ENCODE data around the gene MFF. TPM values are rescaled to one million over a fixed set of nuclear protein-coding genes. Genes with fewer than 3 reads are reported as not detected.
A peak's percentile ranks its signal among the peaks of the same experiment; 100 is the strongest.

The MFF gene
- total RNA-seq, 1 donor from 2014 or later = 65.9 TPM

GRCh38 chr2:227322530-227323205 lies 2.4 kb upstream of the MFF start:
- H3K9me3 ChIP-seq = no peaks in the 10 kb centered on the region
- intact Hi-C loops (cut with DNase I) = no loop called here

DNA sequence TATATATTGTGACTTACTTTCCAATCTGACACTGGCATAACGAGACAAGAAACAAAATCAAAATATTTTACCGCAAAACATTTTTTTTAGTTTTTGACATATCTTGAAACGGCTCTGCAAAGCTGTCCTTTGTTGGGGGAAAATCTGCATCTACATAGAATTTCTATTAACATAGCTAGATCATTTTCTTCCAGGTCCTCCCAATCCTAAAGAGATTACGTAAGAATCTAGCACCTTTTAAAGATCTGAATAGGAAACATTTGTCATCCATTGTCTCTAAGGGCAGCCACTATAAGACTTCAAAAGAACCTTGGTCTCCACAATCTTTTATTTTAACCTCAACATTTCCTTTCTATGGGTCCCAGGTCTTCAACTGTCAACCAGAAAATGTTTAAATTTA lies 1.2 kb upstream of the MFF start:
- Histone ChIP-seq H3K27me3 (no peaks in the 10 kb centered on the region), H3K9me3 (no peaks in the 10 kb centered on the region), H3K36me3 (no peaks in the 10 kb centered on the region), H3K27ac (no peak overlapping the region), H3K4me3 (no peak overlapping the region), H3K4me1 (peaks cover 0 to 9% of the 10 kb centered on the region in 2 donors)
- TF ChIP-seq, protein P1, sequence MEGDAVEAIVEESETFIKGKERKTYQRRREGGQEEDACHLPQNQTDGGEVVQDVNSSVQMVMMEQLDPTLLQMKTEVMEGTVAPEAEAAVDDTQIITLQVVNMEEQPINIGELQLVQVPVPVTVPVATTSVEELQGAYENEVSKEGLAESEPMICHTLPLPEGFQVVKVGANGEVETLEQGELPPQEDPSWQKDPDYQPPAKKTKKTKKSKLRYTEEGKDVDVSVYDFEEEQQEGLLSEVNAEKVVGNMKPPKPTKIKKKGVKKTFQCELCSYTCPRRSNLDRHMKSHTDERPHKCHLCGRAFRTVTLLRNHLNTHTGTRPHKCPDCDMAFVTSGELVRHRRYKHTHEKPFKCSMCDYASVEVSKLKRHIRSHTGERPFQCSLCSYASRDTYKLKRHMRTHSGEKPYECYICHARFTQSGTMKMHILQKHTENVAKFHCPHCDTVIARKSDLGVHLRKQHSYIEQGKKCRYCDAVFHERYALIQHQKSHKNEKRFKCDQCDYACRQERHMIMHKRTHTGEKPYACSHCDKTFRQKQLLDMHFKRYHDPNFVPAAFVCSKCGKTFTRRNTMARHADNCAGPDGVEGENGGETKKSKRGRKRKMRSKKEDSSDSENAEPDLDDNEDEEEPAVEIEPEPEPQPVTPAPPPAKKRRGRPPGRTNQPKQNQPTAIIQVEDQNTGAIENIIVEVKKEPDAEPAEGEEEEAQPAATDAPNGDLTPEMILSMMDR (IDR thresholded peaks at IDR 0.05) = no peak
- intact Hi-C loops (cut with DNase I) = loop anchor here (2.0 kb wide), 1 partner anchor 43 kb away; no protein-coding TSS in a partner anchor
- no peak for DNase-seq (ENCODE audit: low spot score in 2 of 2)

More at GRCh38 chr2:227322530-227323205, 2.4 kb upstream of the MFF start:
- H3K4me3 ChIP-seq = no peak overlapping the region
- TF ChIP-seq, protein P1 (IDR thresholded peaks at IDR 0.05) = no peak
- no peak for DNase-seq (ENCODE audit: low spot score in 2 of 2)
- no peak overlapping the region for H3K27ac ChIP-seq
- H3K27me3 ChIP-seq = no peaks in the 10 kb centered on the region
- H3K36me3 ChIP-seq = no peaks in the 10 kb centered on the region
- peaks cover 0 to 9% of the 10 kb centered on the region in 2 donors for H3K4me1 ChIP-seq

GRCh38 chr2:227324642-227324994 lies 433 bp upstream of the MFF start:
- Histone ChIP-seq H3K27ac (peak overlapping the region; percentile 94 to 95), H3K9me3 (no peaks in the 10 kb centered on the region), H3K36me3 (no peaks in the 10 kb centered on the region), H3K27me3 (no peaks in the 10 kb centered on the region), H3K4me1 (peaks cover 0 to 9% of the 10 kb centered on the region in 2 donors), H3K4me3 (peak overlapping the region; percentile 91 to 95)
- TF ChIP-seq, protein P1 (IDR thresholded peaks at IDR 0.05) = no peak
- no peak for DNase-seq (ENCODE audit: low spot score in 2 of 2)
- intact Hi-C loops (cut with DNase I) = loop anchor here (2.0 kb wide), 1 partner anchor 42 kb away; no protein-coding TSS in a partner anchor

- intact Hi-C loops (cut with DNase I) = loop anchor here (1.0 to 2.0 kb wide), 2 partner anchors 41 to 80 kb away; no protein-coding TSS in a partner anchor
- TF ChIP-seq, protein P1 (IDR thresholded peaks at IDR 0.05) = no peak
- peaks cover 0 to 9% of the 10 kb centered on the region in 2 donors for H3K4me1 ChIP-seq
- H3K4me3 ChIP-seq = peak overlapping the region; percentile 91 to 95
- peak overlapping the region; percentile 94 to 95 for H3K27ac ChIP-seq
- no peaks in the 10 kb centered on the region for H3K27me3 ChIP-seq
- peak in 1 of 2 donors; percentile 64 for DNase-seq (ENCODE audit: low spot score in 2 of 2)
- H3K9me3 ChIP-seq = no peaks in the 10 kb centered on the region
- H3K36me3 ChIP-seq = peaks cover 4 to 6% of the 10 kb centered on the region in 2 donors
Observed at GRCh38 chr2:227325839-227326195, 766 bp downstream of the MFF start.

DNA sequence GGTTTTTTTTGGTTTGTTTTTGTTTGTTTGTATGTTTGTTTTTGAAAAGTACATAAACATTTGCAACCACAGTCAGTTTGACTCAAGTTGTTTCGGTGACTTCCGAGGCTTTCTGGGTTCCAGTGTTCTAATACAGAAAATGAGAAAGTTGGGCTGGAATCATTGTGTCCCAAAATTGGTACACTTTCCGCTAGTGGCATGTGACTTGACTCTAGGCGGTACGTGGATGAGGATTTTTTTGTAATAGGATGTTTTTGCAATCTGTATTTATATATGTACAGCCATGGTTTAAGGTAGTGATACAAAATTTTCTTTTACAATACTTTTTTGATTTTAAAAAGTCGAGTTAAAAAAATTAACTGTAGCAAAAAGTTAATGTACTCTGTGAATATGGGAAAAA lies 1.7 kb downstream of the MFF start:
- Histone ChIP-seq H3K36me3 (peaks cover 6 to 7% of the 10 kb centered on the region in 2 donors), H3K4me3 (peak overlapping the region; percentile 91 to 95), H3K27me3 (no peaks in the 10 kb centered on the region), H3K4me1 (peaks cover 0 to 9% of the 10 kb centered on the region in 2 donors), H3K27ac (no peak overlapping the region), H3K9me3 (no peaks in the 10 kb centered on the region)
- TF ChIP-seq, protein P1 (IDR thresholded peaks at IDR 0.05) = no peak
- DNase-seq (ENCODE audit: low spot score in 2 of 2) = no peak
- intact Hi-C loops (cut with DNase I) = no loop called here

All from ascending aorta (tissue), 2 donors.